Fibroblast of peridontal ligament (primary cell): ENCODE data around the gene GKN1.

Source experiments
- DNase-seq: peaks from one replicate; pipeline ENCODE4 v3.0.0-alpha.2; 2010; ENCODE audit errors: extremely low read depth

Gene GKN1

GRCh38 chr2:68959001-68959400, 15.4 kb upstream of the GKN1 start:
- no peak for DNase-seq

DNA sequence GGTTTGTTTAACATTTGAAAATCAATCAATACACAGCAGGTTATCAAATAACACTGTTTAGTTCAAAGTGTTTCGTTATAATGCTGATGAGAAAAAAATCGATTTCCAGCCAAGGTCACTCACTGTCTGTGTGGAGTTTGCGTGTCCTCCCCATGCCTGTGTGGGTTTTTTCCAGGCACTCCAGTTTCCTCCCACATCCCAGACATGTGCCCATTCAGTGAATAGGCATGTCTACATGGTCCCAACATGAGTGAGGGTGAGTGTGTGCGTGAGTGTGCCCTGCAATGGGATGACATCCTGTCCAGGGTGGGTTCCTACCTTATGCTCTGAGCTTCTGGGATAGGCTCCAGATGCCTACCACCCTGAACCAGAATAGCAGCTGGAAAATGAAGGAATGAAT, 13.1 kb upstream of the GKN1 start:
- no peak for DNase-seq

DNA sequence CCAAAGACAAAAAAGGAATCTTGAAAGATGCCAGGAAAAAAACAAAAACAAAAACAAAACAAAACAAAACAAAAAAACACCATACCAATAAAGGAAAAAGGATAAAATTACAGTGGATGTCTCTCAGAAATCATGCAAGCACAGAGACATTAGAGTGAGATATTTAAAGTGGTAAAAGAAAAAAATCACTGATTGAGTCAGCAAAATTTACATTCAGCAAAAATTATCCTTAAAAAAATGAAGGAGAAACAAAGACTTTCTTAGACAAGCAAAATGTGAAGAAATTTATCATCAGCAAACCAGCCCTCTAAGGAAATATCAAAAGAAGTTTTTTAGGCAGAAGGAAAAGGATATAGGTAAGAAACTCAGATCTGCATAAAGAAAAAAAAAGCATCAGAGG, 10.2 kb upstream of the GKN1 start:
- DNase-seq = no peak

GRCh38 chr2:68968221-68968620, 6.2 kb upstream of the GKN1 start:
- DNase-seq = no peak

DNA sequence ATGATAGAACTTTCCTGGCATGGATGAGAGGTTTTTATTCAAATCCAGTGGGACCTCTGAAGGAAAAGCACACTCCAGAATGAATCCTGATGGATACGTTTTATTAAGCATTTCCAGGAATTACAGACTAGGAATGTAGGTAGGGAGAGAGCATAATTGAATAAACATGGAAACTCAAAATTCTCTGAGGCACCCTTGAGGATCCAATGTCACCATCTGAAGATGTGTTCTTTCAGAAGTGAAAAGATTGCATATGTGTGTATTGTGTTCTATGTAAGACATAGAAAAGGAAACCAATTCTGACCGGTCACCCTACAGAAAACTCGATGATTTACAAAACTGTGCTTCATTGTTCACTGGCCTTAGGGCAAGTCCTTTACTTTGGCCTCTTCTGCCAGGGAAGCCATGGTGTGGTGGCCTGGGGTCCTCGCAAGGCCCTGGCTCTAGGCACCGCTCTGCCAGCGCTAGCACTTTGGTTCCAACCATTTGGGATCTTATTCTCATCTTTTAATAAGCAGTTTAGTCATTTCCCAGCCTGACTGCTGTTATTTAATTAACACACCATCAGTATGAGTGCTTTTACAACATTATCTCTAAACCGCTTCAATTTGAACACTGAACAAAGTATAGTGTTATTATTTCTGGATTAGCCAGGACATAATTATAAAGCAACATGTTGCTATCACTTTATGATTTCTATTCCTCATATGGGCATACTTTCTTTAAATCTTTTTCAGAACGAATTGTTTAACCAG, 4.5 kb upstream of the GKN1 start:
- DNase-seq = no peak

GRCh38 chr2:68970566-68971265, 3.7 kb upstream of the GKN1 start:
- no peak for DNase-seq

DNA sequence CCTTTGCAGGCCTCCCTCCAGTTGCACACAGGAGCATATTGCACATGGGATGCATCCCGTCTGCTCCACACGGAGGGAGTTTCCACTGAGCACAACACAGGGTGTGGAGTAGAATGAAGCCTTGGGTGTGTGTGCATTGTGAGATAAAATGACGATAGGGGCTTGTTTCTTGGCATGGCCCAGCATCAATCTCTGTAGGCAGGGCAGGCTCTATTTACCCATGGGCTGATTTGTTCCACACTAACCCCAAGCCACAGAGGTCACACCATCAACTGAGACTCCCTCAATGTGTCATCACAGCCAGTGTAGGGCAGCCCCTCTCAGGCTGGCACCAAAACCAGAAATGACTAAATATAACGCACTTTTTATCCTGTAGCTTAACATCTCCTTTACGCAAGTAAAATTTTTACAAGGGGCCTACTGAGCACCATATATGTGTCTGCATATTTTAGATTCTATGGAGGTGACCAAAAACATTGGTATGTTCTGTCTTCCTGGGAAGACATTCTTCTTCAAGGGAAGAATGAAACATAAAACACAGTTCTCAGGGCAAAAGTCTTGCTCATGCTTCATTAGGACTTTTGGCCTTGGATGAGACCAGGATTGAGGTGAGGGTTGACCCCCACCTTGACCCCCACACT, 2.7 kb upstream of the GKN1 start:
- peak; percentile 89 for DNase-seq

DNA sequence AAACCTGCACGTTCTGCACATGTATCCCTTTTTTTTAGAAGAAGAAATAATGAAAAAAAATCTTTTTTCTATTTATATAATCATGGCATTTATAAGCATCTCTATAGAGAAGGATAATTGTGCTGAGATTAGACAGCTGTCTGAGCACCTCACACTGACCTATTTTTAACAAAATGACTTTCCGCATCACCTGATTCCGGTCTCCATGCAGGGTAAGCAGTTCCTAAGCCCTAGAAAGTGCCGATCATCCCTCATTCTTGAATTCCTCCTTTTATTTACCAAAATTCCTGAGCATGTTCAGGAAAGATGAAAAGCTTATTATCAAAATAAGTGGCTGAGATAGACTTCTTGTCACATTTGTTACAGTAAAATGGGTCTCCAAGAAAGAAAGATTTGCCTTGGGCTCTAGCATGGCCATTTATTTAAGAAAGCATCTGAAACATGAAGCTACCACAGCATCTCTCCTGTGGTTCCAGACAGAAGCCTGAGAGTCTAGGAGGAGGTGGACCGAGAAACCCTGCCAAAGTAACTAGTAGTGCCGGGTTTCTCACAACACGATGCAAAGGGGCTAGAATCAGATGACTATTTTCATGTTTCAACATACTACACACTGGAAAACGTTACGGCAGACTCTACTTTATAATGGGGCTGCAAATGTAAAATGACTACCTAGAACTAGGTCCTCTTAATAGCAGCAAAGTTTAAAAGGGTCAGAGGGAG, 670 bp downstream of the GKN1 start:
- peak; percentile 23 for DNase-seq

GRCh38 chr2:68975844-68976243, 1.4 kb downstream of the GKN1 start:
- no peak for DNase-seq

DNA sequence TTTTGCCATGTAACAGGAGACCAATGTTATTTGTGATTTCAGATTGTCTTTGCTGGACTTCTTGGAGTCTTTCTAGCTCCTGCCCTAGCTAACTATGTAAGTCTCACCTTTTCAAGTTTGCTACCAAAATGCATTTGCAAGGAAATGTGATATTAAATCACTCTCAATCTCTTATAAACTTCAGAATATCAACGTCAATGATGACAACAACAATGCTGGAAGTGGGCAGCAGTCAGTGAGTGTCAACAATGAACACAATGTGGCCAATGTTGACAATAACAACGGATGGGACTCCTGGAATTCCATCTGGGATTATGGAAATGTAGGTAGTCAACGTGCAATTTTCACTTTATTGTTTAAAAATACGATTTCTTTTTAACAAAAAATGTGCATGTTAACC, 3.0 kb downstream of the GKN1 start:
- no peak for DNase-seq

- DNase-seq = no peak
Measured at GRCh38 chr2:68978098-68978497, 3.7 kb downstream of the GKN1 start.

GRCh38 chr2:68980956-68981355, 6.5 kb downstream of the GKN1 start:
- DNase-seq = no peak

DNA sequence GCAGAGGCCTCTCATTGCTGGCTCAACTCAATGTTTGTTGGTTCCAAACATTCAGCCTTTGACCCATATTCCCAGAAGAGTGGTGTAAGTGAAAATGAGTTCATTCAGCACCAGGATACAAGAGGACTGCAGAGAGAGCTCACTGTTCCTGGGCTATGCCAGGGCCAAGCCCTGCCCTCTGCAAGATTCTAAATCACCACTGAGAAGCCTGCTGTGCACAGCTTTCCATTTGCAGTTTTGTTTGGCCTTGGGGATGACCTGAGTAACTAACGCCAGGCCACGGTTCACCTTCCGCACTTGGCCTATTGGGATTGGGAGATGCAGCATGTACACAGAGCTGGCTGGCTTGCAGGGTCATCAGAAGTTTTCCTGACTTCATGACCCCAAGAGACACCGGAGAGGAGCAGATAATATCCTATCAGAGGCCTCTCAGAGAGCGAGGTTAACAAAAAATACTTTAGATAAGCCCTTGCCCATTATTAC, 12.6 kb downstream of the GKN1 start:
- DNase-seq = no peak

DNA sequence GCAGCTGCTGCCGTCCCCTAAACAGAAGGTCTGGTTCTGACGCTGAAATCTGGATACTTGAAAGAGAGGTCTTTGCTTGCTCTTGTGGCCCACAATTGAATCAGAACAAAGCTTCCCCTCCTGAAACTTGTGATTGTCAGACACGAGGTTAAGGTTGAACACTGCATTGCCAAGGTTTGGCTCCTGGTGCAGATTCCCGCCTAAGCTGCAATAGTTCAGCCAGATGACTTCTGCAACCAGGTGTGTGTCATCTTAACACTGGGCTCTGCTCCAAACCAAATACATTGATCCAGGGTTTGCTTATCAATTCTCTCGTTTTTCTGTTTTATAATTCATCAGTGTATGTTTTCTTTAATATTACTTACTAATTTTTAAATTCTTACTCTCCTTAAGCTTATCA, 14.6 kb downstream of the GKN1 start:
- no peak for DNase-seq

DNA sequence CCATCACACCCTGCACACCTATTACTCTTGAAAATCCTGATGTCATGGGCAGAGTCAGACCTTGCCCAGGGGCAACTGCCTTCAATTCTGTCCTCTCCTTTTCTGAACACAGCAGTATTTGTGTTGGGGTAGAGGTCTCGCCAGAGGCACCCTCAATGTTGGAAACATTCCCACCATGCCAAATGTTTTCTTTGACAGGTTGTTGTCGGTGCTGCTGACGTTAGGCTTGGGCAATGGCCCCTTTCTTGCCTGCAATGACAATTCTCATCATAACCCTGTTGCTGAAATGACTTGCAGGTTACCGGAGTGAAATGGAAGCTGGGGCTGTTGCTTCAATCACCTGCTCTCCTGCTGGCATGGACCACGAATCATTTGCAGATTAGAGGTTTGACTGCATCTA, 17.9 kb downstream of the GKN1 start:
- no peak for DNase-seq

DNA sequence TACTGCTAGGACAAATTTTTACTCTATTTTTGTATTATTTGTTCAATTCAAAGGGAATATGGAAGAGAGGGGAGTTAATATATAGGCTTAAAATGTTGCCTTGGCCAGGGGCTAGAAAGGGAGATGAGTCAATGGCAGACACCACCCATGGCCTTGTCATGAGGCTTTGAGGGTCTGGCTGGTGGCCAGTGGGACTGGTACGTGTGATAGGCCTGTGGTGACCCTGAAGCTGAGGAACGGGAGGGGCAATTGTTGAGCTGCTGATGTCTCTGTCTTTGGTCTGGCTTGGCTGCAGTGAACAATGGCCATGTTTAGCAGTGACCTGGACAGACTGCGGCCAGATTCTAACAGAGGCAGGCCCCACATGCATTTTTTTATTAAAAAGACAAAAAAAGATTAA, 18.5 kb downstream of the GKN1 start:
- no peak for DNase-seq

DNA sequence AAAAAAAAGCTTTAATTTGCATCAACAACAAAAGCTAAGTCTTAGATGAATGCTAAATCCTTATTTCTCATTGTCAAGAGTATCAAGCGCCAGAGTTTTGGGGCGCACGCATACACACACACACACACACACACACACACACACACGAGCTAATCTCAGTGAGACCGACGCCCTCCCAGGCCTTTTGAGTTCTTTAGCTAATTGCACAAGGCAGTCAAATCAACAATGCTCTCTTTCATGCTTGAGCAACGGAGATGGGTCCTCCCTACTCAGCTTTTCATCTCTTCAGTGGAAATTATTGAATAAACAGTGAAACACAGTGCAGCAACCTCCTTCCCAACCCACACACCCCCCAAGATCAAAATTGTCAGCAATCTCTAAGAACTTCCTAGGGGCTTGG, 19.2 kb downstream of the GKN1 start:
- DNase-seq = no peak

DNA sequence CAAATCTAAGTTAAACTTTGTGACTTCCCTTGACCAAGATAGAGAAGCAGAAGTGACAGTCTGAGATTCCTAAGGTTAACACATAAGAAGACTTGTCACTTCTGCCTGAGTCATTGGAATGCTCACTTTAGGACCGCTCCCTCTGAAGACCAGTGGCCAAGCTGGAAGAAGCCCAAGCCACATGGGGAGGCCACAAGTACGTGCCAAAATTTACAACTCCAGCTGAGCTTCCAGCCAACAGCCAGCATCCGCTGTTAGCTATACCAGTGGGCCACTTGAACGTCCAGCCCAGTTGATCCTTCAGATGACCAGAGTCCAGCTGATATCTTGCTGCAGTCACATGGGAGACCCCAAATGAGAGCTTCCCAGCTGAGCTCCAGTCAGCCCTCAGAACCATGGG, 20.4 kb downstream of the GKN1 start:
- DNase-seq = peak; percentile 25

- no peak for DNase-seq
Measured at GRCh38 chr2:68995916-68996315, 21.5 kb downstream of the GKN1 start.

DNA sequence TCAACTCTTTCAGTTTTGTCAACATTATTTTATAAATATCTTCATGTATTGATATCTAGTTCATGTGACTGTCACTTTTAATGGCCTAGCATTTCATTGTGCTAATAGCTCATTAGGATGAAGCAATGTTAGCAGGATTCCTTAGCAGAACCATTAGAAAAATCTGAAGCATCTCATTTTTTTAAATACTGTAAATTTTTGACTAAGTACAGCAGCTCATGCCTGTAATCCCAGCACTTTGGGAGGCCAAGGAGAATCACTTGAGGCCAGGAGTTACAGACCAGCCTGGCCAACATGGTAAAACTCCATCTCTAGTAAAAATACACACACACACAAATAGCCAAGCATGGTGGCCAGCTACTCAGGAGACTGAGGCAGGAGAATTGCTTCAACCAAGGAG, 23.0 kb downstream of the GKN1 start:
- no peak for DNase-seq

DNA sequence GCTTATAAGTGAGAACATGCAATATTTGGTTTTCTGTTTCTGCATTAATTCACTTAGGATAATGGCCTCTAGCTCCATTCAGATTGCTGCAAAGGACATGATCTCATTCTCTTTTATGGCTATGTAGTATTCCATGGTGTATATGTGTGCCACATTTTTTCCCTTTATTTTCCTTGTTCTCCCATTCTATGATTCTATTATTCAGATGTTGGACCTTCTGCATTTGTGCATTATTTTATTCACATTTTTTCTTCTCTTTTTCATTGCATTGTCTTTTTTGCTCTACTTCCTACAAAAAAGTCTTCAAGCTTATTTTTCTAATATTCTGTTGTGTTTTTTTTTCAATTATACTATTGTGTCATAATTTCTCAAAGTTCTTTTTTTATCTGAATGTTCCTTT, 27.4 kb downstream of the GKN1 start:
- no peak for DNase-seq

GRCh38 chr2:69003731-69004130, 29.3 kb downstream of the GKN1 start:
- DNase-seq = no peak
